Measurements from ENCODE around the gene NECAB2. TPM values are rescaled to one million over a fixed set of nuclear protein-coding genes. Genes with fewer than 3 reads are reported as not detected.

Gene NECAB2
- total RNA-seq, 1 donor from 2014 or later = not detected

DNA sequence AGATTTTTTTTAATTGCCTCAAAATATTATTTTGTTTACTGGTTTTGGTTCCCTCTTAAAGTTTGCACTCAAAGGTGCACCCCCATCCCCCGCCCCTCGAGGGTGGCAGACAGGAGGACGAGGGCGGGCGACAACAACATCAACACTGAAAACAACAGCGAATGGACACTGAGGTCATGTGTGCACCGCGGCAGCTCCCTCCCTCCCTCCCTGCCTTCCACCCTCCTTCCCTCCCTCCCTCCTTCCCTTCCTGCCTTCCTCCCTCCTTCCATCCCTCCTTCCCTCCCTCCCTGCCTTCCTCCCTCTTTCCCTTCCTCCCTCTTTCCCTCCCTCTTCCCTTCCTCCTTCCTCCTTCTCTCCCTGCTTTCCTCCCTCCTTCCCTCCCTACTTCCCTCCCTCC, 16.5 kb upstream of the NECAB2 start:
- TF ChIP-seq, protein P1, sequence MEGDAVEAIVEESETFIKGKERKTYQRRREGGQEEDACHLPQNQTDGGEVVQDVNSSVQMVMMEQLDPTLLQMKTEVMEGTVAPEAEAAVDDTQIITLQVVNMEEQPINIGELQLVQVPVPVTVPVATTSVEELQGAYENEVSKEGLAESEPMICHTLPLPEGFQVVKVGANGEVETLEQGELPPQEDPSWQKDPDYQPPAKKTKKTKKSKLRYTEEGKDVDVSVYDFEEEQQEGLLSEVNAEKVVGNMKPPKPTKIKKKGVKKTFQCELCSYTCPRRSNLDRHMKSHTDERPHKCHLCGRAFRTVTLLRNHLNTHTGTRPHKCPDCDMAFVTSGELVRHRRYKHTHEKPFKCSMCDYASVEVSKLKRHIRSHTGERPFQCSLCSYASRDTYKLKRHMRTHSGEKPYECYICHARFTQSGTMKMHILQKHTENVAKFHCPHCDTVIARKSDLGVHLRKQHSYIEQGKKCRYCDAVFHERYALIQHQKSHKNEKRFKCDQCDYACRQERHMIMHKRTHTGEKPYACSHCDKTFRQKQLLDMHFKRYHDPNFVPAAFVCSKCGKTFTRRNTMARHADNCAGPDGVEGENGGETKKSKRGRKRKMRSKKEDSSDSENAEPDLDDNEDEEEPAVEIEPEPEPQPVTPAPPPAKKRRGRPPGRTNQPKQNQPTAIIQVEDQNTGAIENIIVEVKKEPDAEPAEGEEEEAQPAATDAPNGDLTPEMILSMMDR (IDR thresholded peaks at IDR 0.05) = no peak
- TF ChIP-seq POLR2A (IDR thresholded peaks at IDR 0.05) = no peak
- no peak for TF ChIP-seq POLR2AphosphoS5 (IDR thresholded peaks at IDR 0.05; ENCODE audit: insufficient read depth in 1 of 2, low read depth in 1 of 2)
- H3K4me3 ChIP-seq = no peak overlapping the region
- intact Hi-C loops (cut with DNase I) = loop anchor here (10.0 kb wide), 1 partner anchor 223 kb away; no protein-coding TSS in a partner anchor
- H3K27me3 ChIP-seq = no peaks in the 10 kb centered on the region
- H3K36me3 ChIP-seq = no peaks in the 10 kb centered on the region
- no peaks in the 10 kb centered on the region for H3K9me3 ChIP-seq
- H3K27ac ChIP-seq = no peak overlapping the region
- H3K4me1 ChIP-seq = peaks cover 31% of the 10 kb centered on the region
- no peak for DNase-seq (ENCODE audit: extremely low spot score in 2 of 2)

DNA sequence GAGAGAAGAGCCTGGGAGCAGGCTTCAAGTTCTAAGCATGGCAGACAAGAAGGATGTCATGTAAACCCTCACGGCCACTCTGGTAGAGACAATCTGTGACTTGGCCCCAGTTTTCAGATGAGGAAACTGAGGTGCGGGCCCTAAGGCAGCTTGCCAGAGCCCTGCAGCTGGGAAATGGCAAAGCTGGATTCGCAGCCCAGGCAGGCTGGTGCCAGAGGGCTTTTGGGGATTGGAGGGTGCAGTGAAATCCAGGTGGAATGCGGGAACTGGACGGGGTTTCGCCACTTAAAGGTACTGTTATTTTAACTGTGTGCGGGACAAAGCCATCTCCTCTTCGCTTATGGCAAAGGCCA, 15.5 kb upstream of the NECAB2 start:
- TF ChIP-seq POLR2A (IDR thresholded peaks at IDR 0.05) (no peak), POLR2AphosphoS5 (IDR thresholded peaks at IDR 0.05; ENCODE audit: insufficient read depth in 1 of 2, low read depth in 1 of 2) (no peak)
- TF ChIP-seq, protein P1 (IDR thresholded peaks at IDR 0.05) = no peak
- no peaks in the 10 kb centered on the region for H3K36me3 ChIP-seq
- H3K4me1 ChIP-seq = peaks cover 31% of the 10 kb centered on the region
- peak in 1 of 2 donors; percentile 89 for DNase-seq (ENCODE audit: extremely low spot score in 2 of 2)
- H3K9me3 ChIP-seq = no peaks in the 10 kb centered on the region
- H3K4me3 ChIP-seq = peak overlapping the region; percentile 52 to 64
- peak overlapping the region; percentile 88 for H3K27ac ChIP-seq
- no peaks in the 10 kb centered on the region for H3K27me3 ChIP-seq
- intact Hi-C loops (cut with DNase I) = loop anchor here (10.0 kb wide), 1 partner anchor 222 kb away; no protein-coding TSS in a partner anchor

DNA sequence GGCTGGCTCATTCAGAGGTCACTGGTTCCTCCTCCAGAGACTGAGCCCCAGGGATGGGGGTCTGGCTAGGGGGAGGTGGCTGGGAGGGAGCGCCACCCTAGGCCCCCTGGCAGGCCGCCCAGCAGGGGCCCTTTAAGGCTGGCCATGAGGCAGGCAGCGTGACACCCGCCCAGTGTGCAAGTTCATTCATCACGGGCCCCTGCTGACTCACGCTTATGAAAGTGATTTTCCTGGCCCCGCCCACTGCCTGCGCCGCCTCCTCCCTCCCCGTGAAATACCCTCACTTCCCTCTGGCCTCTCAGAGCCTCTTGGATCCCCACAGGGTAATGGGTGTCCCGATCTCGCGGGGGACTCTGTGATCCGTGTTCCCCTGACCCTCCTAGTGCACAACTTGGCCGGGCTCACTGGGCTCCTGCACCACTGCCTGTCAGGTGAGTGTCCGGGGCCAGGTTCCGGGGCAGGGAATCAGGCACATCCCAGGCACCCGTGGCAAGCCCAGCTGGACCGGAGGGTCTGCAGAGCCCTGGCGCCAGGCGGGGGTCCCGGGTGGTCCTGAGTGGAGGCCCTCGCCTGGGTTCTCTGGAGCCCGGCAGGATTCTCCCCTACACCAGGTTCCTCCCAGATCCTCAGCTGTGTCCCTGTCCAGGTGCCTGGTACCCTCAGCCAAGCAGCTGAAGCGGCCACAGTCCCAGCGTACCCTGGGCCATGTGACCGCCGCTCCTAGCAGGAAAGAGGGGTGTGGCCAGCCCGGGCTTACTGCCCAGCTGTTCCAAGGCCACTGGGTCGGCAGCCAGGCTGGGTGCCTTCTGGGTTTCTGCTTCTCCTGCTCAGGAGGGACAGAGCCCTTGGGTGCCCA, 14.9 kb upstream of the NECAB2 start, which contains the start of gene OSGIN1:
Gene OSGIN1 (plus strand): TSS at position 301 of the 856 bp plus-strand sequence. CDS start 4,432 bp downstream, outside the sequence.
- intact Hi-C loops (cut with DNase I) = loop anchor here (10.0 kb wide), 1 partner anchor 222 kb away; no protein-coding TSS in a partner anchor
- Histone ChIP-seq H3K27me3 (no peaks in the 10 kb centered on the region), H3K4me1 (peaks cover 31% of the 10 kb centered on the region), H3K4me3 (peak within 1 kb of the TSS; percentile 52 to 64), H3K27ac (peak within 1 kb of the TSS; percentile 88), H3K36me3 (no peaks in the 10 kb centered on the region), H3K9me3 (no peaks in the 10 kb centered on the region)
- DNase-seq (ENCODE audit: extremely low spot score in 2 of 2) = peak in 1 of 2 donors; percentile 97
- TF ChIP-seq POLR2A (IDR thresholded peaks at IDR 0.05) (peak in 1 of 2 donors; percentile 69), POLR2AphosphoS5 (IDR thresholded peaks at IDR 0.05; ENCODE audit: insufficient read depth in 1 of 2, low read depth in 1 of 2) (peak; percentile 81 to 94)
- TF ChIP-seq, protein P1 (IDR thresholded peaks at IDR 0.05) = no peak

DNA sequence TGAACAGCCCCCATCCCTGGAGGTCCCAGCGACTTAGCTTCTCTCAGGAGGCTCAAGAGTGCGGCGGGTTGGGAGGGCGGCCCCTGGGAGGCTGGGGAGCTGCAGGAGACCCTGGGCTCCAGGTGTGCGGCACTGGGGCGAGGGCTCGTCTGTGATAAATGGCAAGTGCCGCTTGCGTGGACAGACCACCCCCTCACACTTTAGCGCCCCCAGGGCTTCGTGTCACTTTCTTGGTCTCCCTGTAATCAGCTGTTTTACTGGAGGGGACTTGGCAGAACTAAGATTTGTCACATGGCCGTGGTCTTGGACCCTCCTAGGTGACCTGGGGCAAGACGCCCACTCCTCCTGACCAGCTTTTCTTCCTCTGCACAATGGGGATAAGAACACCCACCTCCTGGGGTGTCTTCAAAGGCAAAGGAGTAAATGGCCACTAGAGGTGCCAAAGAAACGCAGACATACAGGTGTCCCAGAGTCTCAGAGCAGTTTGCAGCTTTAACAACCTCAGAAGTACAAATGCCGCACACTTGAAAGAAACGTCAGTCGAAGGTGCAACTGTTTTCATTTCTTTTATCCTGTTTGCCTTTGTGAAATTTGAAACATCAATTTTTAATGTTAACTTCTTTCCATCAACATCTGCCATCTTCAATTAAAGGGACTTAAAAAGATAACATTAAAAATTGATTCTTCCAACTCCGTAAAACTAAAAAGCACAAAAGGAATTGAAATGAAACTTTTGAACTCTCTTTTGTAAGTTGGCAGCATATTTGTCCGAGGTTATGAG, 14.1 kb upstream of the NECAB2 start:
- H3K9me3 ChIP-seq = no peaks in the 10 kb centered on the region
- H3K27ac ChIP-seq = peak overlapping the region; percentile 88
- intact Hi-C loops (cut with DNase I) = loop anchor here (10.0 kb wide), 1 partner anchor 221 kb away; no protein-coding TSS in a partner anchor
- no peaks in the 10 kb centered on the region for H3K27me3 ChIP-seq
- H3K4me1 ChIP-seq = peaks cover 31% of the 10 kb centered on the region
- H3K4me3 ChIP-seq = peak overlapping the region; percentile 52 to 64
- no peak for DNase-seq (ENCODE audit: extremely low spot score in 2 of 2)
- TF ChIP-seq POLR2AphosphoS5 (IDR thresholded peaks at IDR 0.05; ENCODE audit: insufficient read depth in 1 of 2, low read depth in 1 of 2) = peak in 1 of 2 donors; percentile 17
- TF ChIP-seq POLR2A (IDR thresholded peaks at IDR 0.05) = no peak
- TF ChIP-seq, protein P1 (IDR thresholded peaks at IDR 0.05) = peak in 1 of 3 experiments; percentile 7
- H3K36me3 ChIP-seq = peaks cover 0 to 5% of the 10 kb centered on the region in 2 donors

All from vagina (tissue), 2 donors.